Nephron progenitor cell (in vitro differentiated cells): Measurements from ENCODE around the gene FAM200C.

Experiments used
- DNase-seq: peaks from one replicate; pipeline ENCODE4 v3.0.0; 2021
- H3K27ac Mint-ChIP-seq: 2 replicates; pipeline ENCODE4 v1.8.0; 2021; ENCODE audit warnings: mild to moderate bottlenecking, moderate library complexity, mixed read lengths
- H3K27me3 Mint-ChIP-seq: 2 replicates; pipeline ENCODE4 v1.8.0; 2021; ENCODE audit warnings: mild to moderate bottlenecking, low read depth, mixed read lengths; ENCODE audit not compliant: poor library complexity
- H3K36me3 Mint-ChIP-seq: 2 replicates; pipeline ENCODE4 v1.8.0; 2021; ENCODE audit warnings: low read depth, mixed read lengths
- H3K4me1 Mint-ChIP-seq: 2 replicates; pipeline ENCODE4 v1.8.0; 2021; ENCODE audit warnings: mixed read lengths
- H3K4me3 Mint-ChIP-seq: 2 replicates; pipeline ENCODE4 v1.8.0; 2021; ENCODE audit warnings: mild to moderate bottlenecking, moderate library complexity, mixed read lengths
- H3K9me3 Mint-ChIP-seq: 2 replicates; pipeline ENCODE4 v1.8.0; 2021; ENCODE audit warnings: mild to moderate bottlenecking, moderate library complexity, mixed read lengths
- CTCF ChIP-seq: fragments of 200-600 bp; sonication (generic); IDR thresholded peaks from 2 replicates; pipeline ENCODE4 v1.5.0; 2021; ENCODE audit warnings: antibody characterized with exemption

Gene FAM200C

GRCh38 chr5:160363660-160364395 is 36.0 kb downstream of the FAM200C start:
- peaks cover 14% of the 10 kb centered on the region for H3K4me1 Mint-ChIP-seq
- no peaks in the 10 kb centered on the region for H3K36me3 Mint-ChIP-seq
- H3K27ac Mint-ChIP-seq: no peak overlapping the region
- H3K4me3 Mint-ChIP-seq: no peak overlapping the region
- no peak for DNase-seq
- peaks cover 9% of the 10 kb centered on the region for H3K9me3 Mint-ChIP-seq
- peaks cover 27% of the 10 kb centered on the region for H3K27me3 Mint-ChIP-seq
- no peak for TF ChIP-seq CTCF

GRCh38 chr5:160363211-160363610 is 36.6 kb downstream of the FAM200C start:
- no peak for TF ChIP-seq CTCF
- H3K4me1 Mint-ChIP-seq: peaks cover 14% of the 10 kb centered on the region
- H3K36me3 Mint-ChIP-seq: no peaks in the 10 kb centered on the region
- H3K9me3 Mint-ChIP-seq: peaks cover 3% of the 10 kb centered on the region
- no peak overlapping the region for H3K4me3 Mint-ChIP-seq
- peaks cover 21% of the 10 kb centered on the region for H3K27me3 Mint-ChIP-seq
- H3K27ac Mint-ChIP-seq: peak overlapping the region; percentile 64
- DNase-seq: no peak

GRCh38 chr5:160361624-160362228 is 38.1 kb downstream of the FAM200C start:
- Mint-ChIP-seq H3K27ac (no peak overlapping the region), H3K4me3 (no peak overlapping the region), H3K27me3 (peaks cover 11% of the 10 kb centered on the region), H3K36me3 (no peaks in the 10 kb centered on the region), H3K9me3 (no peaks in the 10 kb centered on the region), H3K4me1 (peaks cover 28% of the 10 kb centered on the region)
- TF ChIP-seq CTCF: no peak
- DNase-seq: no peak

- peaks cover 34% of the 10 kb centered on the region for H3K4me1 Mint-ChIP-seq
- no peak overlapping the region for H3K4me3 Mint-ChIP-seq
- H3K27me3 Mint-ChIP-seq: peaks cover 9% of the 10 kb centered on the region
- no peak for DNase-seq
- TF ChIP-seq CTCF: no peak
- no peaks in the 10 kb centered on the region for H3K36me3 Mint-ChIP-seq
- H3K9me3 Mint-ChIP-seq: no peaks in the 10 kb centered on the region
- H3K27ac Mint-ChIP-seq: peak overlapping the region; percentile 52
These were observed 39.5 kb downstream of the FAM200C start for GRCh38 chr5:160360310-160360709.

GRCh38 chr5:160359816-160360215 is 40.0 kb downstream of the FAM200C start:
- Mint-ChIP-seq H3K4me1 (peaks cover 35% of the 10 kb centered on the region), H3K36me3 (no peaks in the 10 kb centered on the region), H3K9me3 (no peaks in the 10 kb centered on the region), H3K27me3 (peaks cover 7% of the 10 kb centered on the region), H3K27ac (peak overlapping the region; percentile 52), H3K4me3 (peak overlapping the region; percentile 16)
- TF ChIP-seq CTCF: no peak
- DNase-seq: no peak

- Mint-ChIP-seq H3K36me3 (no peaks in the 10 kb centered on the region), H3K4me1 (peaks cover 35% of the 10 kb centered on the region), H3K9me3 (no peaks in the 10 kb centered on the region), H3K4me3 (no peak overlapping the region), H3K27ac (no peak overlapping the region), H3K27me3 (peaks cover 7% of the 10 kb centered on the region)
- no peak for TF ChIP-seq CTCF
- DNase-seq: no peak
These were observed 40.6 kb downstream of the FAM200C start for GRCh38 chr5:160359242-160359641.
